ENCODE measurements around the gene DDI1. TPM values are rescaled to one million over a fixed set of nuclear protein-coding genes. Genes with fewer than 3 reads are reported as not detected.

Gene DDI1
- polyA plus RNA-seq: not detected
- long read RNA-seq, donor 1: 0 reads
- long read RNA-seq, donor 2: 0 reads
- long read RNA-seq, donor 3: 0 reads
- long read RNA-seq, donor 4: 0 reads
- long read RNA-seq, donor 5: 0 reads
- long read RNA-seq, donor 6: 0 reads
- long read RNA-seq, donor 7: 0 reads
- long read RNA-seq, donor 8: 0 reads
- long read RNA-seq, donor 9: 0 reads
- long read RNA-seq, donor 10: 0 reads
- long read RNA-seq, donor 11: 0 reads

DNA sequence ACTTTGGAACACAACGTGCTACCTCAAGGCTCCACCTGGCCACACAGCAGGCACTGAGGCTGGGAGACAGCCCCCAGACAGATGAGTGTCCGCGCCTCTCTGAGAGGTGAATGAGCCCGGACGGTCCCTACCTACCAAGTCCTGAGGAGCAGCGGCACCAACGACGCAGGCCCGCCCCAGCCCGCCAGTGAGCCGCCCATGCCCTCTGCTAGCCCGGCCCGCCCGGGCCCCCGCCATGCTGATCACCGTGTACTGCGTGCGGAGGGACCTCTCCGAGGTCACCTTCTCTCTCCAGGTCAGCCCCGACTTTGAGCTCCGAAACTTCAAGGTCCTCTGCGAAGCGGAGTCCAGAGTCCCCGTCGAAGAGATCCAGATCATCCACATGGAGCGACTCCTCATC lies at the start of gene DDI1:
TSS of gene DDI1 (plus strand) at position 53 of the 400 bp plus-strand sequence. CDS start at position 236, 183 bp downstream.
- Histone ChIP-seq H3K4me3 (ENCODE audit: low read length) (no peak within 1 kb of the TSS), H3K27ac (ENCODE audit: low read length) (no peak within 1 kb of the TSS), H3K4me1 (ENCODE audit: control insufficient read depth, insufficient read depth, low read length) (no peaks in the 10 kb centered on the region), H3K9me3 (ENCODE audit: control insufficient read depth, low read depth, low read length) (peaks cover 8% of the 10 kb centered on the region), H3K36me3 (ENCODE audit: control insufficient read depth, insufficient read depth, low read length) (no peaks in the 10 kb centered on the region), H3K27me3 (ENCODE audit: control insufficient read depth, insufficient read depth, low read length) (no peaks in the 10 kb centered on the region)
- WGBS (ENCODE audit: insufficient coverage, low lambda C conversion rate): no CpG with 5 or more reads among the region's 26 CpGs
- no peak for DNase-seq

- DNase-seq: peak; percentile 9 to 13
- WGBS (ENCODE audit: insufficient coverage, low lambda C conversion rate): 83% methylated on average over 4 of the region's 9 CpGs
- Histone ChIP-seq H3K27ac (ENCODE audit: low read length) (no peak overlapping the region), H3K27me3 (ENCODE audit: control insufficient read depth, insufficient read depth, low read length) (no peaks in the 10 kb centered on the region), H3K36me3 (ENCODE audit: control insufficient read depth, insufficient read depth, low read length) (no peaks in the 10 kb centered on the region), H3K4me3 (ENCODE audit: low read length) (no peak overlapping the region), H3K4me1 (ENCODE audit: control insufficient read depth, insufficient read depth, low read length) (no peaks in the 10 kb centered on the region), H3K9me3 (ENCODE audit: control insufficient read depth, low read depth, low read length) (no peaks in the 10 kb centered on the region)
These were observed 48.5 kb upstream of the DDI1 start for GRCh38 chr11:103987629-103988594.

- 50% methylated on average over 2 of the region's 4 CpGs for WGBS (ENCODE audit: insufficient coverage, low lambda C conversion rate)
- Histone ChIP-seq H3K27me3 (ENCODE audit: control insufficient read depth, insufficient read depth, low read length) (no peaks in the 10 kb centered on the region), H3K4me3 (ENCODE audit: low read length) (no peak overlapping the region), H3K36me3 (ENCODE audit: control insufficient read depth, insufficient read depth, low read length) (no peaks in the 10 kb centered on the region), H3K27ac (ENCODE audit: low read length) (no peak overlapping the region), H3K9me3 (ENCODE audit: control insufficient read depth, low read depth, low read length) (no peaks in the 10 kb centered on the region), H3K4me1 (ENCODE audit: control insufficient read depth, insufficient read depth, low read length) (no peaks in the 10 kb centered on the region)
- DNase-seq: no peak
These were observed 47.9 kb upstream of the DDI1 start for GRCh38 chr11:103988595-103988969.

- no peaks in the 10 kb centered on the region for H3K36me3 ChIP-seq (ENCODE audit: control insufficient read depth, insufficient read depth, low read length)
- H3K9me3 ChIP-seq (ENCODE audit: control insufficient read depth, low read depth, low read length): no peaks in the 10 kb centered on the region
- peak in 1 of 2 donors; percentile 10 for DNase-seq
- no peak overlapping the region for H3K4me3 ChIP-seq (ENCODE audit: low read length)
- no peaks in the 10 kb centered on the region for H3K4me1 ChIP-seq (ENCODE audit: control insufficient read depth, insufficient read depth, low read length)
- H3K27ac ChIP-seq (ENCODE audit: low read length): no peak overlapping the region
- H3K27me3 ChIP-seq (ENCODE audit: control insufficient read depth, insufficient read depth, low read length): no peaks in the 10 kb centered on the region
These were observed 42.9 kb upstream of the DDI1 start for GRCh38 chr11:103993507-103993906.

GRCh38 chr11:103994094-103994493 lies 42.3 kb upstream of the DDI1 start:
- Histone ChIP-seq H3K4me1 (ENCODE audit: control insufficient read depth, insufficient read depth, low read length) (no peaks in the 10 kb centered on the region), H3K36me3 (ENCODE audit: control insufficient read depth, insufficient read depth, low read length) (no peaks in the 10 kb centered on the region), H3K27me3 (ENCODE audit: control insufficient read depth, insufficient read depth, low read length) (no peaks in the 10 kb centered on the region), H3K4me3 (ENCODE audit: low read length) (no peak overlapping the region), H3K27ac (ENCODE audit: low read length) (no peak overlapping the region), H3K9me3 (ENCODE audit: control insufficient read depth, low read depth, low read length) (no peaks in the 10 kb centered on the region)
- WGBS (ENCODE audit: insufficient coverage, low lambda C conversion rate): 88% methylated on average over 1 of the region's 1 CpG
- no peak for DNase-seq

- WGBS (ENCODE audit: insufficient coverage, low lambda C conversion rate): 75% methylated on average over 1 of the region's 2 CpGs
- Histone ChIP-seq H3K27ac (ENCODE audit: low read length) (no peak overlapping the region), H3K9me3 (ENCODE audit: control insufficient read depth, low read depth, low read length) (no peaks in the 10 kb centered on the region), H3K36me3 (ENCODE audit: control insufficient read depth, insufficient read depth, low read length) (no peaks in the 10 kb centered on the region), H3K4me3 (ENCODE audit: low read length) (no peak overlapping the region), H3K27me3 (ENCODE audit: control insufficient read depth, insufficient read depth, low read length) (no peaks in the 10 kb centered on the region), H3K4me1 (ENCODE audit: control insufficient read depth, insufficient read depth, low read length) (no peaks in the 10 kb centered on the region)
- DNase-seq: no peak
These were observed 41.9 kb upstream of the DDI1 start for GRCh38 chr11:103994518-103994917.

DNA sequence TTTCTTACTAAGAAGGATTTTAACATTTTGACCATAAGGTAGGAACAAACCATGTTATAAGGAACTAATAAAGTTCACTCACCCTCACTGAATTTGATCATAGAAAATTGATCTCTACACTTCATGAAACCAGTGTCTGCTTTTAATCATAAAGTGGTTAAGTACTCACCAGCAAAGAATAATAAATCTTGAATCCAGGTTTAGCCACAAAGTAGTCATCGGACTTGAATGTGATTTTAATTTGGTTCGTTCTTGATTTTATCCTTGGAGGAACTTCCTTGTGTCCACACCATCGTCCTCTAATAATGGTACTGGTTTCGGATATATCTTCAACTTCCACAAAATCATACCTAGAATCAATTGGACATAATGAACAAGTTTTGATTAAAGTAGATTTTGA lies 40.5 kb upstream of the DDI1 start:
- Histone ChIP-seq H3K36me3 (ENCODE audit: control insufficient read depth, insufficient read depth, low read length) (no peaks in the 10 kb centered on the region), H3K27ac (ENCODE audit: low read length) (no peak overlapping the region), H3K4me3 (ENCODE audit: low read length) (no peak overlapping the region), H3K4me1 (ENCODE audit: control insufficient read depth, insufficient read depth, low read length) (no peaks in the 10 kb centered on the region), H3K27me3 (ENCODE audit: control insufficient read depth, insufficient read depth, low read length) (no peaks in the 10 kb centered on the region), H3K9me3 (ENCODE audit: control insufficient read depth, low read depth, low read length) (no peaks in the 10 kb centered on the region)
- DNase-seq: no peak
- 100% methylated on average over 2 of the region's 4 CpGs for whole genome bisulfite sequencing (ENCODE audit: insufficient coverage, low lambda C conversion rate)

GRCh38 chr11:103997082-103997481 lies 39.4 kb upstream of the DDI1 start:
- no peaks in the 10 kb centered on the region for H3K4me1 ChIP-seq (ENCODE audit: control insufficient read depth, insufficient read depth, low read length)
- WGBS (ENCODE audit: insufficient coverage, low lambda C conversion rate): no CpG with 5 or more reads among the region's 1 CpG
- no peak overlapping the region for H3K27ac ChIP-seq (ENCODE audit: low read length)
- H3K4me3 ChIP-seq (ENCODE audit: low read length): no peak overlapping the region
- no peaks in the 10 kb centered on the region for H3K9me3 ChIP-seq (ENCODE audit: control insufficient read depth, low read depth, low read length)
- no peak for DNase-seq
- no peaks in the 10 kb centered on the region for H3K27me3 ChIP-seq (ENCODE audit: control insufficient read depth, insufficient read depth, low read length)
- H3K36me3 ChIP-seq (ENCODE audit: control insufficient read depth, insufficient read depth, low read length): no peaks in the 10 kb centered on the region

- 83% methylated on average over 2 of the region's 5 CpGs for WGBS (ENCODE audit: insufficient coverage, low lambda C conversion rate)
- H3K4me1 ChIP-seq (ENCODE audit: control insufficient read depth, insufficient read depth, low read length): no peaks in the 10 kb centered on the region
- no peaks in the 10 kb centered on the region for H3K9me3 ChIP-seq (ENCODE audit: control insufficient read depth, low read depth, low read length)
- H3K27ac ChIP-seq (ENCODE audit: low read length): no peak overlapping the region
- H3K36me3 ChIP-seq (ENCODE audit: control insufficient read depth, insufficient read depth, low read length): no peaks in the 10 kb centered on the region
- no peaks in the 10 kb centered on the region for H3K27me3 ChIP-seq (ENCODE audit: control insufficient read depth, insufficient read depth, low read length)
- no peak for DNase-seq
- no peak overlapping the region for H3K4me3 ChIP-seq (ENCODE audit: low read length)
These were observed 37.5 kb upstream of the DDI1 start for GRCh38 chr11:103998826-103999508.

DNA sequence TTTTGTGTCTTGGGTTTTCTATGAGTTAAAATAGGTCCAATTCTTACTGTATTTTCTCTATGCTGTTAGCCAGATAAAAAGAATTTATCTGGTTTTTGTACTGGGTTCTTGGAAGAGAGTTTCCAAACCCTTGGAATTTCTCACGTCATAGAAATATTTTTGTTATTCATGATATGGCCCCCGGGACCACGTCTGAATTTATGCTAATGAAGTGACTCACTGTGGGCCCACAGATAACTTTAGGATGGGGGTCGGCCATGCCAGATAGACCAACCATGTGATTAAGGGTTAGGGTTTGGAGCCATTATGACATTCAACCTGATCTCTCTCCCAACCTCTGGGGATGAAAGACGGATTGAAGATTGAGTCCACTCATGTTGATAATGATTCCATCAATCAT lies 35.6 kb upstream of the DDI1 start:
- Histone ChIP-seq H3K36me3 (ENCODE audit: control insufficient read depth, insufficient read depth, low read length) (no peaks in the 10 kb centered on the region), H3K9me3 (ENCODE audit: control insufficient read depth, low read depth, low read length) (no peaks in the 10 kb centered on the region), H3K27me3 (ENCODE audit: control insufficient read depth, insufficient read depth, low read length) (no peaks in the 10 kb centered on the region), H3K4me1 (ENCODE audit: control insufficient read depth, insufficient read depth, low read length) (no peaks in the 10 kb centered on the region), H3K4me3 (ENCODE audit: low read length) (no peak overlapping the region), H3K27ac (ENCODE audit: low read length) (no peak overlapping the region)
- WGBS (ENCODE audit: insufficient coverage, low lambda C conversion rate): no CpG with 5 or more reads among the region's 5 CpGs
- DNase-seq: no peak
